Activated CD8-positive, alpha-beta memory T cell treated with anti-CD3 and anti-CD28 coated beads, Interleukin-2, amount 50 U/mL, for 4 hours (primary cell): Measurements from ENCODE around the gene AGAP1.

Source experiments
- DNase-seq: peaks from one replicate; pipeline ENCODE4 v3.0.0-alpha.2; 2020

The AGAP1 gene

GRCh38 chr2:235833971-235834620 is 340.3 kb downstream of the AGAP1 start:
- DNase-seq, result no peak

GRCh38 chr2:235834781-235835180 is 340.9 kb downstream of the AGAP1 start:
- no peak for DNase-seq

GRCh38 chr2:235835810-235836209 is 342.0 kb downstream of the AGAP1 start:
- no peak for DNase-seq

GRCh38 chr2:235836491-235836911 is 342.7 kb downstream of the AGAP1 start:
- DNase-seq, result no peak

GRCh38 chr2:235839226-235839625 is 345.4 kb downstream of the AGAP1 start:
- no peak for DNase-seq

GRCh38 chr2:235839974-235840373 is 346.1 kb downstream of the AGAP1 start:
- no peak for DNase-seq

GRCh38 chr2:235841863-235842262 is 348.0 kb downstream of the AGAP1 start:
- DNase-seq, result no peak

GRCh38 chr2:235842941-235843340 is 349.1 kb downstream of the AGAP1 start:
- DNase-seq, result no peak

GRCh38 chr2:235843591-235844395 is 349.9 kb downstream of the AGAP1 start:
- DNase-seq, result no peak

GRCh38 chr2:235844561-235844960 is 350.7 kb downstream of the AGAP1 start:
- DNase-seq, result no peak

GRCh38 chr2:235845245-235845644 is 351.4 kb downstream of the AGAP1 start:
- DNase-seq, result no peak

GRCh38 chr2:235847576-235847975 is 353.7 kb downstream of the AGAP1 start:
- DNase-seq, result no peak

- no peak for DNase-seq
Measured at GRCh38 chr2:235848055-235848454, 354.2 kb downstream of the AGAP1 start.

- no peak for DNase-seq
Measured at GRCh38 chr2:235848946-235849345, 355.1 kb downstream of the AGAP1 start.

- DNase-seq, result no peak
Measured at GRCh38 chr2:235849489-235849888, 355.6 kb downstream of the AGAP1 start.

- no peak for DNase-seq
Measured at GRCh38 chr2:235850289-235850688, 356.4 kb downstream of the AGAP1 start.

GRCh38 chr2:235850771-235851551 is 357.1 kb downstream of the AGAP1 start:
- no peak for DNase-seq

- DNase-seq, result no peak
Measured at GRCh38 chr2:235851828-235852525, 358.1 kb downstream of the AGAP1 start.

GRCh38 chr2:235852526-235852920 is 358.7 kb downstream of the AGAP1 start:
- DNase-seq, result no peak

- no peak for DNase-seq
Measured at GRCh38 chr2:235854276-235854675, 360.4 kb downstream of the AGAP1 start.

- DNase-seq, result no peak
Measured at GRCh38 chr2:235855011-235855410, 361.2 kb downstream of the AGAP1 start.

GRCh38 chr2:235856151-235856854 is 362.5 kb downstream of the AGAP1 start:
- no peak for DNase-seq
